GDM1 (cell line): ENCODE data around the gene KLC3.

Source experiments
- DNase-seq: peaks from one replicate; lab custom pipeline; 2025; lab: John Stamatoyannopoulos, UW

KLC3 gene

DNA sequence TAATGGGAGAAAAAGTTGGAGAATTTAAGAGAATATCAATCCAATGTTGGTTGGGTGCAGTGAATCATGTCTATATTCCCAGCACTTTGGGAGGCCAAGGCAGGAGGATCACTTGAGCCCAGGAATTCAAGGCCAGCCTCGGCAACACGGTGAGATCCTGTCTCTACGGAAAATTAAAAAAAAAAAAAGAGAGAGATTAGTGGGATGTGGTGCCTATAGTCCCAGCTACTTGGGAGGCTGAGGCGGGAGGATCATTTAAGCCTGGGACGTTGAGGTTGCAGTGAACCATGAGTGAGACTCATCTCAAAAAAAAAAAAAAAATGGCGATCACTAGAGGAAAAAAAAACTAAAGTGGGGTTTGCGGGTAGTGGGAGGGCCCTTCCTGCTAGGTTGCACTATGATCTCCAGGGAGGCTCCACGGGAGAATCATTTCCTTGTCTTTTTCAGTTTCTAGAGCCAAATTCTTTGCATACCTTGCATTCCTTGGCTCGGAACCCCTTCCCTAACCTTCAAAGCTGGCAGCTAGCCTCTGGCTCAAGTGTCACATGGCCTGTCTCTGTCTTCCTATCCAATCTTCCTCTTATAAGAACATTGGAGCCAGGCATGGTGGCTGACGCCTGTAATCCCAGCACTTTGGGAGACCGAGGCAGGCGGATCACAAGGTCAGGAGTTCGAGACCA, 35.6 kb downstream of the KLC3 start:
- DNase-seq, result no peak

DNA sequence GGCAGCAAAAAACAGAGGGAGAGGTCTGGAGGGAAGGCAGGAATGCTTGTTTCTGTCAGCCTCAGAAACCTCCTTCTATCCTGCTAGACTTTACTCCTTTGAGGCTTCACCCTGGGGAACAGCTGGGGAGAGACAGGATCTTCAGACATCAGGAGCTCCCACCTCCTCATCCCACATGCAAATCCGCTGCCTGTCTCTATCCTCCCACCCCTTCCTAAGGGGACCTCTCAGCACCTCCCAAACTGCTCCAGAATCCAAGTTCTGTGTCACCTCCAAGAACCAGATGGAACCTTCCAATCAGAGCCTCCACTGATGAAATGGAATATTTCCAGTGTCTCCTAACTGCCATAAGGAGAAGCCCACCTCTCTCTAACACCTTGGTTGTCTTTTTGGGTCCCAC, 39.6 kb downstream of the KLC3 start:
- no peak for DNase-seq

DNA sequence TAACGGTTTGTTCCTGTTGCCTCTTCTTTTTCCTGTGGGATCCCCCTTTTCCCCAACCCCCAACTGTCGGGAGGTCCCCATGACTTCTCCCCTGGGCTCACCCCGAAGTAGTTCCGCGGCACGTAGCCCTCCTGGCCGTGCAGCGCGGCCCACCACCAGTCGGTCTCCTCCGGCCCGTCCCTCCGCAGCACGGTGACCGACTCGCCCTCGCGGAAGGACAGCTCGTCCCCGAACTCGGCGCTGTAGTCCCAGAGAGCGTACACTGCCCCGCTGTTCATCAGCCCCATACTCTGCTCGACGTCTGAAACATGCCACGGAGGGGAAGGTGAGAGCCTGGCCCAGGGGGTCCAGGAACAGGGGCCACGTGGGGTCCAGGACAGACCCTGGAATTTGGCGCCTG, 41.9 kb downstream of the KLC3 start:
- no peak for DNase-seq

DNA sequence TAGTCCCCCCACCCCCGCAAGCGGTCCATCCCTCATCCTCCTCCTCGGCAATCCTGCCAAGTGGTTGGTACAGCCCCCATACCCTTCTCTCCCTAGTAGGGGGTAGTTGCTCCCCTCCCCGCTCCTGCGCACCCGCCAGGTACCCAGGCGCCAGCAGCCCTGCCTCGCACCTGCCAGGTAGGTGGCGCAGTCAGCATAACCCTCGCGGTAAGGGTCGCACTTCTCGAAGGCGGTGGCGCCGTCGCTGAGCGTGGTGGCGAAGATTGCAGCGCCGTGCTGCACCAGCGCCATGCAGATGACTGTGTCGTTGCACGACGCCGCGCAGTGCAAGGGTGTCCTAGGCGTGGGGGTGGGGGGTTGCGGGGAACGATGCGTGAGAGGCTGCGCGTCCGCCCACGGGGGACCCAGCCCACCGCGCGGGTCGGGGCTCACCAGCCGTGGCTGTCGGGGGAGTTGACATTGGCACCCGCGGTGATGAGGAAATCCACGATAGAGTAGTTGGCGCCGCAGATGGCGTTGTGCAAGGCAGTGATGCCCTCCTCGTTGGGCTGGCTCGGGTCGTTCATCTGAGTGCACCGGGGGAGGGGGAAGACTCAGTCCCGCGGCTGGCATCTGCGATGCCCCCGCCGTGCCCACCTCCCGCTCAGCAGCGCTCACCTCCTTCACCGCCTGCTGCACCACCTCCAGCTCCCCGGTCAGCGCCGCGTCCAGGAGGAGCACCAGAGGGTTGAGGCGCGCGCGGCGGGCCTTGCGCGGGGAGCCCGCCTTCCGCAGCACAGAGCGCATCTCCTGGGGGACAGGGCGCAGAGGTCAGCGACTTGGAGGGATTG, 45.1 kb downstream of the KLC3 start:
- DNase-seq, result no peak

DNA sequence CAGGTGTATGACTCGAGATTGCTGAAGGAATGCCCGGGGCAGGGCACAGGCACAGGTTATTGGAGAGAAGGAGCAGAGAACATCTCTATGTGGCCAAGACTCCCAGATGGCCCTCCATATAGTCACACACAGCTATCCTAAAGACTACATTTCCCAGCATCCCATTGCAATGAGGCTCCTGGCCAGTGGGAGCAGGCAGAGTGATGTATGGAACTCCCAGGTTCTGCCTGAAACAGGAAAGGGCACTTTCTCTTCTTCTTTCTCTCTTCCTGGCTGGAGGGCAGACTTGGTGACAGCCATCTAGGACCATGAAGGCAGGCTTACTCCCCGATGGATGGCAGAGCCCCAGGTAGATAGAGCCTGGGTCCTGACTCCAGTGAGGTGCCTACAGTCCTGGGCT, 50.8 kb downstream of the KLC3 start:
- no peak for DNase-seq

DNA sequence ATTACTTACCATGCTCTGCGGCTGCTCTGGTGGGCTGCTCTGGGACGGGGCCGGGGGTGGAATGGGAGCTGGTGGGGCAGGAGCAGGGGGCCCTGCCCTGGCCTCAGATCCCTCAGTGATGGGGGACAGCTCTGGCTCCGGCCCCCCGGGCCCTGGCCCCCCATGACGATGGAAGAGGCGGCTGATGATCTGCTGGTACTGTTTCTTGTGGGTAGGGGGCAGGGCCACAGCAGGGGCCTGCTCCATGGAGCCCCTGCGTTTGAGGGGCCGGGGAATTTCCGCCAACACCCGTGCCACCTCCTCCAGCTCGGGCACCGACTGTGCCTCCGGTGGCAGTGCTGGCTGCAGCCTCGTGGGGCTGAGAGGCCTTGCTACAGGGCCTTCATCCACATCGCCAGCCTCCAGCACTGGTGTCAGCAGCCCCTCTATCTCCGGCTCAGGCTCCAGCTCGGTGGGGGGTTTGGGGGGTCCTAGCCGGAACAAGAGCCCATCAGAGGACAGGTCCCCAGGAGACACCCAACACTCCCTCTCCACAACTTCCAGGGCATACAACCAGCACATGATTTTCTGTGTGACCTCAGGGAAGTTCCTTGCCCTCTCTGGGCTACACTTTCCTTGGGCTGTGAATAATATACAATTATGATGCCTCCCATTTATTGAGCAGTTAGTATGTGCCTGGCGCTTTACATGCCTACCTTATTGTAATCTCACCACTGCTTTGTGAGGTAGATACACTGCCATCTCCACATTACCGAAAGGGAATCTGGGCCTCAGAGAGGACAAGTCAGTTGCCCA, 51.5 kb downstream of the KLC3 start:
- no peak for DNase-seq

DNA sequence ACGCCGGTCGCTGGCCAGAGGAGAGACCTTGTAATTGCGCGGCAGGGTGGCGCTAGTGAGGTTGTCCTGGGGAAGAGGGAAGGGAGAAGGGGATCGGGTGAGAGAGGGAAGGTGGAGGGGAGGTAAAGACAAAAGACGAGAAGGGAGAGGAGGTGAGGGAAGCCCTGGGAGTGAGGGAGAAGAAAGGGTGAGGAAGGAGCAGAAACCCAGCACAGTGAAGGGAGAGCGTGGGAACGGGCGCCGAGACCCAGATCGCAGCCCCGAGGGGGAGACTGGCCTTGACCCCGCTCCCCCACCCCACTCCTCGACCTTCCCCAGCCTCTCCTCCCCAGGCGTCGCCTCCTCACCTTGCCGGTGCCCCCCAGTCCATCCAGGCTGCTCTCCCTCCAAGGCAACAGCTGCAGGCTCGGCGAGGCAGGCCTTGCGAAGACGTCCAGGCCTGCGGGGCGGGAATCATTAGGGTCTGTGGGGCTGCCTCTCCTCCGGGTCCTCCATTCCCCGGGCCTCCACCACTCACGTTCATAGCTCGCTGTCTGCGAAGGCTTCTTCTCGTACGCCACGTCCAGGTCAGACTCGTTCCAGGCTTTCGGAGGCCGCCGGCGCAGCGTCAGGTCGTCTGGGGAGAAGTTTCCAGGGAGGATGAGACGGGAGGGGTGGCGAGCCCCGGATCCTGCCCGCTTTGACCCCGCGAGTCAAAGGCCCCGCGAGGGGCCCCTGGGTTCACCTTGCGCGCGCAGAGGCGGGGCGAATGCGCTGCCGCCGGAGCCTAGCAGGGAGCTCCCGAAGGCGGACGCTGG, 55.5 kb downstream of the KLC3 start:
- DNase-seq, result no peak

DNA sequence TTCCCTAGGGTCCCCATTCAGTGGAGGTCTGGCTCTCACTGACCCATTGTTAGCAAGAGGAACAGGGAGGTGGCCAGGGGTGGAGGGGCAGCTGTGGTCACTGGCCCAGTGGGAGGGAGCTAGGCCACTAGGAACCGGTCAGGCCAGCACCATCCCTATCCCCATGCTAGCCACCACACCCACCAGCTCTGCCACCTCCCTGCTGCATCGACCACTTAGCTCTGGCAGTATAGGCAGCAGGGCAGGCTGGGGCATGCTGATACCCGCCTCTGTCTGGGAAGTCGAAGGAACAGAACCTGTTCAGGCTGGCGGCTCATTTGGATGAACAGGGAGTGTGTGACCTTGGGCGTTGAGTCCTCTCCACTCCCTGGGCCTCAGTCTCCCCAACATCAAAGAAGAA, 59.6 kb downstream of the KLC3 start:
- DNase-seq, result no peak
